ENCODE data around the gene JAK3.

- TF ChIP-seq CTCF (IDR thresholded peaks at IDR 0.05) = no peak
- TF ChIP-seq POLR2AphosphoS5 (IDR thresholded peaks at IDR 0.05) = no peak
These were observed 21.4 kb upstream of the JAK3 start for GRCh38 chr19:17869114-17869608.
